Measurements from ENCODE around the gene HOXC9. TPM values are rescaled to one million over a fixed set of nuclear protein-coding genes. Genes with fewer than 3 reads are reported as not detected.
A peak's percentile ranks its signal among the peaks of the same experiment; 100 is the strongest.

The HOXC9 gene
- total RNA-seq, 1 experiment from 2014 or later = 21.1 TPM

- H3K4me1 ChIP-seq (ENCODE audit: insufficient read depth, low read length, poor library complexity, severe bottlenecking) = peaks cover 37% of the 10 kb centered on the region
- no peaks in the 10 kb centered on the region for H3K36me3 ChIP-seq (ENCODE audit: insufficient read depth, low read length, poor library complexity, severe bottlenecking)
- no TSS peak for BruUV-seq (replicated peaks)
- peak within 1 kb of the TSS; percentile 91 for H3K27ac ChIP-seq (ENCODE audit: low read depth, low read length, poor library complexity, severe bottlenecking)
- TF ChIP-seq EZH2 (IDR thresholded peaks at IDR 0.05; ENCODE audit: borderline replicate concordance, low read depth, low read length, poor library complexity, severe bottlenecking) = no peak
- no peak for TF ChIP-seq CTCF (conservative IDR thresholded peaks at IDR 0.05; ENCODE audit: low read depth, low read length)
- POLR2A ChIA-PET (ENCODE audit: low non-redundant PET) = interaction anchor here (0.6 kb wide), 1 partner anchor 241 kb away, joined by 3 read pairs; no protein-coding TSS in a partner anchor
- DNase-seq (ENCODE audit: low spot score) = no peak
- peaks cover 6% of the 10 kb centered on the region for H3K9me3 ChIP-seq (ENCODE audit: low read depth, low read length, poor library complexity, severe bottlenecking)
- intact Hi-C loops (cut with micrococcal nuclease; ENCODE audit: unreplicated experiment) = no loop called here
- H3K27me3 ChIP-seq (replicated peaks; ENCODE audit: insufficient read depth, low read depth, low read length, poor library complexity) = no peaks in the 10 kb centered on the region
- CTCF ChIA-PET = no interaction called here
- H3K4me3 ChIP-seq (ENCODE audit: low read depth, low read length, poor library complexity, severe bottlenecking) = peak within 1 kb of the TSS; percentile 88
Measured at GRCh38 chr12:53972722-53973235, 27.2 kb upstream of the HOXC9 start, which contains the start of gene HOXC11. HOXC11 (plus strand) TSS chr12:53973126; CDS start chr12:53973242, 116 bp downstream.

- Histone ChIP-seq H3K27me3 (replicated peaks; ENCODE audit: insufficient read depth, low read depth, low read length, poor library complexity) (no peaks in the 10 kb centered on the region), H3K4me1 (ENCODE audit: insufficient read depth, low read length, poor library complexity, severe bottlenecking) (peaks cover 35% of the 10 kb centered on the region), H3K36me3 (ENCODE audit: insufficient read depth, low read length, poor library complexity, severe bottlenecking) (no peaks in the 10 kb centered on the region), H3K27ac (ENCODE audit: low read depth, low read length, poor library complexity, severe bottlenecking) (peak overlapping the region; percentile 91), H3K9me3 (ENCODE audit: low read depth, low read length, poor library complexity, severe bottlenecking) (peaks cover 6% of the 10 kb centered on the region), H3K4me3 (ENCODE audit: low read depth, low read length, poor library complexity, severe bottlenecking) (peak overlapping the region; percentile 88)
- intact Hi-C loops (cut with micrococcal nuclease; ENCODE audit: unreplicated experiment) = no loop called here
- no TSS peak for BruUV-seq (replicated peaks)
- POLR2A ChIA-PET (ENCODE audit: low non-redundant PET) = interaction anchor here (0.6 kb wide), 1 partner anchor 240 kb away, joined by 3 read pairs; no protein-coding TSS in a partner anchor
- TF ChIP-seq EZH2 (IDR thresholded peaks at IDR 0.05; ENCODE audit: borderline replicate concordance, low read depth, low read length, poor library complexity, severe bottlenecking) = no peak
- TF ChIP-seq CTCF (conservative IDR thresholded peaks at IDR 0.05; ENCODE audit: low read depth, low read length) = no peak
- CTCF ChIA-PET = no interaction called here
- peak; percentile 52 for DNase-seq (ENCODE audit: low spot score)
Measured at GRCh38 chr12:53973236-53974042, 26.5 kb upstream of the HOXC9 start.

- intact Hi-C loops (cut with micrococcal nuclease; ENCODE audit: unreplicated experiment) = no loop called here
- H3K27me3 ChIP-seq (replicated peaks; ENCODE audit: insufficient read depth, low read depth, low read length, poor library complexity) = no peaks in the 10 kb centered on the region
- no TSS peak for BruUV-seq (replicated peaks)
- H3K9me3 ChIP-seq (ENCODE audit: low read depth, low read length, poor library complexity, severe bottlenecking) = peaks cover 6% of the 10 kb centered on the region
- ChIA-PET POLR2A (ENCODE audit: low non-redundant PET) (interaction anchor here (0.5 kb wide), 1 partner anchor 20 kb away, joined by 3 read pairs; no protein-coding TSS in a partner anchor), CTCF (no interaction called here)
- H3K4me3 ChIP-seq (ENCODE audit: low read depth, low read length, poor library complexity, severe bottlenecking) = peak within 1 kb of the TSS; percentile 88
- no peaks in the 10 kb centered on the region for H3K36me3 ChIP-seq (ENCODE audit: insufficient read depth, low read length, poor library complexity, severe bottlenecking)
- peak; percentile 83 for DNase-seq (ENCODE audit: low spot score)
- no peak for TF ChIP-seq CTCF (conservative IDR thresholded peaks at IDR 0.05; ENCODE audit: low read depth, low read length)
- TF ChIP-seq EZH2 (IDR thresholded peaks at IDR 0.05; ENCODE audit: borderline replicate concordance, low read depth, low read length, poor library complexity, severe bottlenecking) = no peak
- H3K4me1 ChIP-seq (ENCODE audit: insufficient read depth, low read length, poor library complexity, severe bottlenecking) = peaks cover 41% of the 10 kb centered on the region
- peak within 1 kb of the TSS; percentile 91 for H3K27ac ChIP-seq (ENCODE audit: low read depth, low read length, poor library complexity, severe bottlenecking)
Measured at GRCh38 chr12:53974084-53975063, 25.6 kb upstream of the HOXC9 start, which contains the start of gene HOTAIR. HOTAIR (minus strand) TSS chr12:53974954.
